Brain microvascular endothelial cell (primary cell): Measurements from ENCODE around the gene TTC1.
"Not testable (repeated sequence)": the region's sequence is repeated elsewhere in the genome, so short reads cannot be mapped to it uniquely, and the experiment has no call there.

Experiments
- DNase-seq: peaks from one replicate; pipeline ENCODE4 v3.0.0-alpha.2; 2020
- H3K27ac ChIP-seq: fragments of 250-450 bp; sonication (Bioruptor Pico); 2 replicates; pipeline ENCODE4 v1.5.1; 2020; ENCODE audit warnings: mild to moderate bottlenecking, moderate library complexity
- H3K27me3 ChIP-seq: fragments of 250-450 bp; sonication (Bioruptor Pico); replicated peaks from 2 replicates; pipeline ENCODE4 v1.5.1; 2020; ENCODE audit warnings: mild to moderate bottlenecking
- H3K36me3 ChIP-seq: fragments of 250-450 bp; sonication (Bioruptor Pico); replicated peaks from 2 replicates; pipeline ENCODE4 v1.5.1; 2020; ENCODE audit warnings: mild to moderate bottlenecking
- H3K4me3 ChIP-seq: 2 replicates; pipeline ENCODE4 v1.5.1; 2011; ENCODE audit warnings: low read depth, mild to moderate bottlenecking, control low read depth, low read length, moderate library complexity
- CTCF ChIP-seq: IDR thresholded peaks from 2 replicates; pipeline ENCODE4 v1.5.1; 2011; ENCODE audit warnings: low read depth, mild to moderate bottlenecking, moderate library complexity, low read length, control low read depth, inconsistent platforms; ENCODE audit errors: missing control alignments
- in situ Hi-C: cut with HindIII; loops from 2 replicates; pipeline ENCODE4 v1.10.0; 2017; ENCODE audit warnings: low sequenced_read_pairs, low pct_ligation_motif_present

TTC1 gene

GRCh38 chr5:160009591-160009989 is 651 bp downstream of the TTC1 start:
- H3K27me3 ChIP-seq: no peaks in the 10 kb centered on the region
- in situ Hi-C loops: no loop called here
- DNase-seq: no peak
- TF ChIP-seq CTCF: no peak
- peak overlapping the region; percentile 100 for H3K4me3 ChIP-seq
- H3K36me3 ChIP-seq: peaks cover 12% of the 10 kb centered on the region
- H3K27ac ChIP-seq: peak overlapping the region; percentile 80

- Histone ChIP-seq H3K36me3 (peaks cover 15% of the 10 kb centered on the region), H3K27me3 (no peaks in the 10 kb centered on the region), H3K4me3 (no peak overlapping the region), H3K27ac (no peak overlapping the region)
- no peak for TF ChIP-seq CTCF
- DNase-seq: no peak
- in situ Hi-C loops: no loop called here
These were observed 2.5 kb downstream of the TTC1 start for GRCh38 chr5:160011471-160011870.

GRCh38 chr5:160014197-160014596 is 5.3 kb downstream of the TTC1 start:
- DNase-seq, in situ Hi-C loops: not testable (repeated sequence)
- H3K36me3 ChIP-seq: peaks cover 15% of the 10 kb centered on the region

GRCh38 chr5:160018945-160019625 is 10.1 kb downstream of the TTC1 start:
- no peak for DNase-seq
- H3K27ac ChIP-seq: no peak overlapping the region
- H3K36me3 ChIP-seq: peaks cover 4% of the 10 kb centered on the region
- no peaks in the 10 kb centered on the region for H3K27me3 ChIP-seq
- in situ Hi-C loops: no loop called here
- no peak overlapping the region for H3K4me3 ChIP-seq
- no peak for TF ChIP-seq CTCF

More at GRCh38 chr5:160014197-160014596, 5.3 kb downstream of the TTC1 start:
- H3K27me3 ChIP-seq, H3K4me3 ChIP-seq, H3K27ac ChIP-seq: not testable (repeated sequence)

- H3K27ac ChIP-seq: no peak overlapping the region
- in situ Hi-C loops: no loop called here
- DNase-seq: no peak
- H3K36me3 ChIP-seq: peaks cover 4% of the 10 kb centered on the region
- no peaks in the 10 kb centered on the region for H3K27me3 ChIP-seq
- TF ChIP-seq CTCF: no peak
- no peak overlapping the region for H3K4me3 ChIP-seq
These were observed 11.4 kb downstream of the TTC1 start for GRCh38 chr5:160020266-160020770.

GRCh38 chr5:160020964-160021363 is 12.0 kb downstream of the TTC1 start:
- TF ChIP-seq CTCF: no peak
- Histone ChIP-seq H3K27me3 (no peaks in the 10 kb centered on the region), H3K27ac (peak overlapping the region; percentile 15), H3K36me3 (peaks cover 2% of the 10 kb centered on the region), H3K4me3 (no peak overlapping the region)
- in situ Hi-C loops: no loop called here
- DNase-seq: no peak
